Esophagus squamous epithelium (tissue), 5 donors: ENCODE measurements around the gene USP35. TPM values are rescaled to one million over a fixed set of nuclear protein-coding genes. Genes with fewer than 3 reads are reported as not detected.
"Not testable (repeated sequence)": the region's sequence is repeated elsewhere in the genome, so short reads cannot be mapped to it uniquely, and the experiment has no call there.

Experiments used
- DNase-seq: peaks from one replicate; lab custom pipeline; 2025; lab: John Stamatoyannopoulos, UW
- H3K27ac ChIP-seq, 4 donors: fragments of 200-600 bp; sonication (generic); one replicate each; pipeline ENCODE4 v1.5.1; 2016 to 2019; ENCODE audit warnings: mild to moderate bottlenecking in 1 of 4
- H3K27me3 ChIP-seq, 4 donors: fragments of 200-600 bp; sonication (generic); 1 replicate in 3 of 4; 2 replicates in 1 of 4; pipeline versions ENCODE4 v1.5.1 to v1.6.0; 2017 to 2021; ENCODE audit warnings: antibody characterized with exemption in 1 of 4
- H3K36me3 ChIP-seq, 3 donors: fragments of 200-600 bp; sonication (generic); one replicate each; pipeline ENCODE4 v1.5.1; 2016 to 2019
- H3K4me1 ChIP-seq, 3 donors: fragments of 200-600 bp; sonication (generic); one replicate each; pipeline ENCODE4 v1.5.1; 2017 to 2019
- H3K4me3 ChIP-seq, 4 donors: fragments of 200-600 bp; sonication (generic); 1 replicate in 3 of 4; 2 replicates in 1 of 4; pipeline ENCODE4 v1.5.1; 2016 to 2019; ENCODE audit warnings: mild to moderate bottlenecking in 2 of 4, moderate library complexity in 1 of 4
- H3K9me3 ChIP-seq, 3 donors: fragments of 200-600 bp; sonication (generic); one replicate each; pipeline ENCODE4 v1.5.1; 2016 to 2019
- CTCF ChIP-seq, 6 experiments: fragments of 450-650 bp in 4 of 6; fragments of 200-600 bp in 2 of 6; sonication (generic) in 2 of 6; IDR thresholded peaks; one replicate each; pipeline ENCODE4 v1.5.1; 2016 to 2019; ENCODE audit warnings: antibody characterized with exemption in 6 of 6, mild to moderate bottlenecking in 4 of 6, moderate library complexity in 4 of 6
- POLR2A ChIP-seq, 4 donors: fragments of 450-650 bp; IDR thresholded peaks; one replicate each; pipeline ENCODE4 v1.6.1; 2017; ENCODE audit warnings: antibody characterized with exemption in 4 of 4, mild to moderate bottlenecking in 4 of 4, moderate library complexity in 3 of 4
- WGBS, 2 donors: methylation state at CpG; one replicate each; pipeline ENCODE4 v1.1.5; 2018; 5-methylcytosine and 5-hydroxymethylcytosine counted together
- intact Hi-C: fragments of 100-400 bp; cut with DNase I; formaldehyde crosslinking; loops from one replicate; pipeline ENCODE4 v1.15.0; 2022
- total RNA-seq, 4 donors: library from RNA; depleted of rRNA; stranded (reverse); fragments of >200 nt; gene quantifications; one replicate each; pipeline ENCODE4 v1.1.0, GENCODE V29; 2016
- donor health status: DM: yes; HTN: yes; CAD: no.

Gene USP35
- total RNA-seq, 4 donors from 2014 or later, result 4.5 to 7.0 (median 6.1) TPM

DNA sequence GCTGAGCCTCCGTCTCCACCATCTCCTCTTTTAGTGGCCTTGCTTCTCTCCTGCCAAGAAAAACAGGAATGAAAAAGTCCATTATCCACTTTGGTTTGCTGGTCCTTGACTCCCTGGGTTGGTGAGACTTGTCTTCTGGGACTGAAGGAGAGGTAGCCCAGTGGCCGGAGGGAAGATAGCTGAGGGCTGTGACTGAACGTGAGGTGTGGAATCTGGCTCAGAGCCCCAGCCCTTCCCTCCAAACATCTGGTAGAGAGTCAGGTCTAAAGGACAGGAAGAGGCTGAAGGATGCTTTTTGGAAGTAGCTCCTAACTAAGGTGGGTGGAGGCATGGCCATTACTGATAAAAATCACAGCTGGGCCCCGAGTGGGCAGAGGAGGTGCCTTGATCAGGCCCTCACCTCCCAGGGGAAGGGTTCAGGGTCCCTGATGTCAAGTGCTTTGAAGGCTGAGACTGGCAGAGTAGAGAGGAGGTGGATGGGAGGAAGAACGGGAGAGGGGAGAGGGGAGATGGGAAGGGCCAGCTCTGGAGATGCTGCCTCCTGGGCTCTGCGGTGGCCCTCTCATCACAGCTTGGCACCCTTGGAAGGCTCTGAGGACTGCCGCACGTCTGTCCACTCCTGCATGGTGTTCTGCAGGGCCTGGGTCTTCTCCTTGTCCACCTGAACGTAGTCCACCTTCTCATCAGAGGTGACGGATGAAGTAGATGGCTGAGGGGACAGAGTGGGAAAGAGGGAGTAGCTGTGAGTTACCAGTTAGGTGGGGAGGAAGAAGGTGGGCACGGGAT is 30.2 kb downstream of the USP35 start:
- H3K27ac ChIP-seq, result no peak overlapping the region
- TF ChIP-seq POLR2A (IDR thresholded peaks at IDR 0.05) (no peak), CTCF (IDR thresholded peaks at IDR 0.05) (no peak)
- H3K4me1 ChIP-seq, result no peaks in the 10 kb centered on the region
- no peaks in the 10 kb centered on the region for H3K27me3 ChIP-seq
- no peaks in the 10 kb centered on the region for H3K9me3 ChIP-seq
- 85 to 87% methylated on average over 7 to 10 of the region's 11 CpGs for WGBS, 2 donors
- peaks cover 0 to 99% (median 6%) of the 10 kb centered on the region in 3 donors for H3K36me3 ChIP-seq
- no peak overlapping the region for H3K4me3 ChIP-seq
- intact Hi-C loops, result no loop called here
- no peak for DNase-seq

DNA sequence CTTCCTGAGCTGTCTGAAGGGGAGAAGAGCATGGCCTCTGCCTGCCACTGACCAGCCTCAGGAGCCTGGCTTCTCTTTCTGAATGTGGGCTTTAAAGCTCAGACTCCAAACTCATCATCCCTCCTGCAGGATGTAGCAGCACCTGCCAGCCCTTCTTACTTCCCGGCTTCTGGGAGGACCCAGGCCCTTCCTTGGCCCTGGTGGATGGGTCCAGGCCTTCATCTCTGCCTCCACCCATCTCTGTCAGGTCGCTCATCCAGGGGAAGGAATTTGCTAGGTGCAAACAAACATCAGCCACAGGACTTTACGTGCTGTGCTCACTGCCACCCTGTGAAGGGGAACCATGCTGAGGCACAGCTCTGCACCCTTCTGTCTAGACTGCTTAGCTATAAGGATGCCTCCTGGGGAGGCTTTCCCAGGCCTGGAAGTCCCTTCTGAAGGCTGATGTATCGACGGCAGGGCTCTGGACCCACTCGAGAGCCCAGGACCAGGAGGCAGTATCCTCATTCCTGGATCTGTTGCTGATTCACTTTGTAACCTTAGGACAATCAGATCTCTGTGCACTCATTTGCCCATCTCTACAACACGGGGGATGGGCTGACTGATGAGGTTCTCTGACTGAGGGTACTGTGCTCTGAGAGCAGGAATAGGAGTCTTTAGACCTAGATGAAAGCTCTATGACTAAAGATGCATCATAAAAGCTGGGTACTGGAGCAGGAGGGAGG is 30.9 kb downstream of the USP35 start:
- DNase-seq, result no peak
- no peak overlapping the region for H3K4me3 ChIP-seq
- WGBS, 2 donors, result 85% methylated on average over 5 of the region's 7 CpGs; no CpG with 5 or more reads in 1 of the 2 donors
- H3K9me3 ChIP-seq, result no peaks in the 10 kb centered on the region
- H3K36me3 ChIP-seq, result peaks cover 0 to 99% (median 6%) of the 10 kb centered on the region in 3 donors
- H3K27ac ChIP-seq, result no peak overlapping the region
- no peaks in the 10 kb centered on the region for H3K4me1 ChIP-seq
- TF ChIP-seq CTCF (IDR thresholded peaks at IDR 0.05) (no peak), POLR2A (IDR thresholded peaks at IDR 0.05) (no peak)
- H3K27me3 ChIP-seq, result no peaks in the 10 kb centered on the region
- intact Hi-C loops, result loop anchor here (10.0 kb wide), 2 partner anchors 195 to 345 kb away; partner anchors contain the start of gene GAB2

- no peaks in the 10 kb centered on the region for H3K27me3 ChIP-seq
- TF ChIP-seq POLR2A (IDR thresholded peaks at IDR 0.05) (no peak), CTCF (IDR thresholded peaks at IDR 0.05) (no peak)
- peaks cover 0 to 99% (median 6%) of the 10 kb centered on the region in 3 donors for H3K36me3 ChIP-seq
- WGBS, 2 donors, result 92 to 96% methylated on average over 9 to 12 of the region's 14 CpGs
- intact Hi-C loops, result loop anchor here (10.0 kb wide), 2 partner anchors 194 to 344 kb away; partner anchors contain the start of gene GAB2
- H3K4me1 ChIP-seq, result no peaks in the 10 kb centered on the region
- no peak overlapping the region for H3K27ac ChIP-seq
- no peak for DNase-seq
- no peaks in the 10 kb centered on the region for H3K9me3 ChIP-seq
- no peak overlapping the region for H3K4me3 ChIP-seq
Measured at GRCh38 chr11:78220218-78221157, 31.8 kb downstream of the USP35 start.

- Histone ChIP-seq H3K9me3 (no peaks in the 10 kb centered on the region), H3K4me3 (no peak overlapping the region), H3K27ac (no peak overlapping the region), H3K36me3 (peaks cover 0 to 99% (median 6%) of the 10 kb centered on the region in 3 donors), H3K4me1 (no peaks in the 10 kb centered on the region), H3K27me3 (no peaks in the 10 kb centered on the region)
- WGBS, 2 donors, result 85 to 92% methylated on average over 12 to 13 of the region's 13 CpGs
- DNase-seq, result no peak
- TF ChIP-seq POLR2A (IDR thresholded peaks at IDR 0.05) (no peak), CTCF (IDR thresholded peaks at IDR 0.05) (no peak)
- intact Hi-C loops, result loop anchor here (10.0 kb wide), 2 partner anchors 193 to 343 kb away; partner anchors contain the start of gene GAB2
Measured at GRCh38 chr11:78221396-78222315, 32.9 kb downstream of the USP35 start.

DNA sequence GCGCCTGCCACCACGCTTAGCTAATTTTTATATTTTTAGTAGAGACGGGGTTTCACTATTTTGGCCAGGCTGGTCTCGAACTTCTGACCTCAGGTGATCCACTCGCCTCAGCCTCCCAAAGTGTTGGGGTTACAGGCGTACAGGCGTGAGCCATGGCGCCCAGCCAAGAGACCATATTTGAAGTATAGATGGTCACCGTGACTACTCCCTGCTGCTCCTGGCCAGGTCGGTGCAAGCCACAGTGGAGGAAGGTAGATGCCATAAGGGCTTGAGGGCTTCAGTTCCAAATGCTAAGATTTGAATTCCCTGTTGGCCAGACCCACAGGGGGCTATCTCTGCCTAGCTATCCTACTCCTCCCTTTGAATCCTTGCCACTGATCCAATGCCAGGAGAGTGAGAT is 34.0 kb downstream of the USP35 start:
- H3K27ac ChIP-seq, DNase-seq, H3K9me3 ChIP-seq, H3K4me3 ChIP-seq, H3K4me1 ChIP-seq, H3K27me3 ChIP-seq: not testable (repeated sequence)
- WGBS, 2 donors, result 84 to 86% methylated on average over 7 to 10 of the region's 10 CpGs
- intact Hi-C loops, result loop anchor here (10.0 kb wide), 2 partner anchors 192 to 342 kb away; partner anchors contain the start of gene GAB2
- H3K36me3 ChIP-seq, result peaks cover 0 to 90% (median 6%) of the 10 kb centered on the region in 3 donors
